Adrenal gland (tissue), 5 donors: ENCODE data around the gene TMEM41B.

ENCODE experiments used
- CTCF ChIP-seq, 6 experiments: fragments of 450-650 bp in 4 of 6; fragments of 200-600 bp in 2 of 6; sonication (generic) in 1 of 6; IDR thresholded peaks; 1 replicate in 5 of 6; 2 replicates in 1 of 6; pipeline versions ENCODE4 v1.5.1 to v1.8.0; 2016 to 2021; ENCODE audit warnings: antibody characterized with exemption in 6 of 6, mild to moderate bottlenecking in 2 of 6, moderate library complexity in 1 of 6
- POLR2A ChIP-seq, 2 donors: fragments of 450-650 bp; IDR thresholded peaks; one replicate each; pipeline ENCODE4 v1.6.1; 2017; ENCODE audit warnings: antibody characterized with exemption in 2 of 2, mild to moderate bottlenecking in 2 of 2, moderate library complexity in 1 of 2
- donor health status: DM: no; HTN: no; CAD: no.

DNA sequence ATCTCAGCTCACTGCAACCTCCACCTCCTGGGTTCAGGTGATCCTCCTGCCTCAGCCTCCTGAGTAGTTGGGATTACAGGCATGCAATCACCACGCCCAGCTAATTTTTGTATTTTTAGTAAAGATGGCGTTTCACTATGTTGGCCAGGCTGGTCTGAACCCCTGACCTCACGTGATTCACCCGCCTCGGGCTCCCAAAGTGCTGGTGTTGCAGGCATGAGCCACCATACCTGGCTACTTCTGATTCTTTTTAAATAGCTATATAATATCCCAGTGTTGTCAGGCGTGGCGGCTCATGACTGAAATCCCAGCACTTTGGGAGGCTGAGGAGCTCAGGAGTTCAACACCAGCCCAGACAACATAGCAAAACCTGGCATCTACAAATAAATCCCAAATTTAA is 20.7 kb downstream of the TMEM41B start:
- TF ChIP-seq CTCF (IDR thresholded peaks at IDR 0.05): no peak
- TF ChIP-seq POLR2A (IDR thresholded peaks at IDR 0.05): no peak
